HAP-1 (cell line): ENCODE results near the gene NRG3.

Experiments used
- DNase-seq, 2 experiments: peaks; one replicate each; pipeline ENCODE4 v3.0.0-alpha.2; 2016 to 2020; ENCODE audit warnings: low spot score in 2 of 2
- H3K27me3 ChIP-seq: fragments of 250-450 bp; sonication (Bioruptor Pico); 2 replicates; pipeline ENCODE4 v1.5.1; 2020; ENCODE audit warnings: low read depth, mild to moderate bottlenecking, moderate library complexity
- H3K36me3 ChIP-seq: fragments of 250-450 bp; sonication (Bioruptor Pico); replicated peaks from 2 replicates; pipeline ENCODE4 v1.5.1; 2020; ENCODE audit warnings: mild to moderate bottlenecking
- H3K4me1 ChIP-seq: fragments of 250-450 bp; sonication (Bioruptor Pico); 2 replicates; pipeline ENCODE4 v1.5.1; 2020; ENCODE audit warnings: mild to moderate bottlenecking
- H3K4me3 ChIP-seq: fragments of 250-450 bp; sonication (Bioruptor Pico); 2 replicates; pipeline ENCODE4 v1.5.1; 2020; ENCODE audit warnings: mild to moderate bottlenecking, moderate library complexity
- H3K9me3 ChIP-seq: fragments of 250-450 bp; sonication (Bioruptor Pico); 2 replicates; pipeline ENCODE4 v1.5.1; 2020; ENCODE audit warnings: mild to moderate bottlenecking, moderate library complexity
- in situ Hi-C: fragments of 300-500 bp; cut with MboI; formaldehyde crosslinking; loops from 3 replicates; pipeline ENCODE4 v1.14.3; 2020; ENCODE audit warnings: low sequenced_read_pairs, inconsistent platforms, mixed read lengths

The NRG3 gene

DNA sequence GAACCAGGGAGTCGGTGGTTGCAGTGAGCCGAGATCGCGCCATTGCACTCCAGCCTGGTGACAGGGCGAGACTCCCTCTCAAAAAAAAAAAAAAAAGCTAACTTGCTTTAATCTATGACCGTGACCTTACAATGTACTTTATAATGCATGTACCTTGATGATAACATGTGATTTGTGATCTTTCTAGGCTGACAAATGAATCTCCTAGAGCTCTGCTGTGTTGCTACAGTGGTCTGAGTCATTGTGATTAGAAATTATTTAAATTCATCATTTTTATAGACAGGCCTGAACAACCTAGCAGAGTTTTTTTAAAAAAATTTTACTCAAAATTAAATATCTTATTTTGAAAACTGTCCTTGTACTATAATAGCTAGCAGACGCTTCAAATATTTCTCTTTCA, 722.8 kb downstream of the NRG3 start:
- H3K4me3 ChIP-seq = no peak overlapping the region
- no peak for DNase-seq
- no peaks in the 10 kb centered on the region for H3K36me3 ChIP-seq
- no peaks in the 10 kb centered on the region for H3K4me1 ChIP-seq
- no peaks in the 10 kb centered on the region for H3K27me3 ChIP-seq
- no peaks in the 10 kb centered on the region for H3K9me3 ChIP-seq
- in situ Hi-C loops = no loop called here

DNA sequence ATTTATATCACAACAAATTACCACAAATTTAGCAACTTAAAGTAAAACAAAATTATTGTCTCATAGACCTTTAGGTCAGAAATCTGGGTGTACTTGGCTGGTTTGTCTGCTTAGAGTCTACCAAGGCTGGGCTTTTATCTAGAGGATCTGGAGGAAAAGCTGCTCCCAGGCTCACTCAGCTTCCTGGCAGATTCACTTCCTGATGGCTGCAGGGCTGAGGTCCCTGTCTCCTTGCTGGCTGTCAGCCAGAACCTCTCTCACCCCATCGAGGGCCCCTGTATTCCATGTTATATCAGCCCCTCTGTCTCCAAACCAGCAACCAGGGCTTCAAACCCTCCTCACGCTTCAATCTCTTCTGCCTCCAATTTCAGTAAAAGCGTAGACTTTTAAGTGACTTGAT, 734.9 kb downstream of the NRG3 start:
- H3K9me3 ChIP-seq = no peaks in the 10 kb centered on the region

DNA sequence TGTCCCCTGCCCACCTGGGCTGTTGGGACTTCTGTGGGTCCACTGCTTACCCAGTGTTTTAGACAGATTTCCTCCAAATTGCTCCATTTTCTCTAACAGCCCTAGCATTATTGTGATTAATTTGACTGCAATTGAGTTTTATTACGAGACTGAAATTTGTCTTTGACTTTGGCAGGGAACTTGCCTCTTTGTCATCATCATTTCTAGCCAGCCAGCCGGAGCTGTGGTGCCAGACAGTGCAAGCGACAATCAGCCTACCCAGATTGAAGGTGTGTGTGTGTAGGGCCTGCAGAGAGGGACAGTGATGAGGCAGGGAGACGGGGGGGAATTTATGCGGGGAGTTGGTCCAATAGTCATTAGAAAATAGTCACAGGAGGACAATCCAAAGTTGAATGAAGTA, 743.0 kb downstream of the NRG3 start:
- no peaks in the 10 kb centered on the region for H3K27me3 ChIP-seq
- in situ Hi-C loops = no loop called here
- no peak overlapping the region for H3K4me3 ChIP-seq
- H3K36me3 ChIP-seq = no peaks in the 10 kb centered on the region
- no peaks in the 10 kb centered on the region for H3K4me1 ChIP-seq
- no peak for DNase-seq
- no peaks in the 10 kb centered on the region for H3K9me3 ChIP-seq

More for the DNA sequence above, 734.9 kb downstream of the NRG3 start:
- no peaks in the 10 kb centered on the region for H3K4me1 ChIP-seq
- DNase-seq = no peak
- no peak overlapping the region for H3K4me3 ChIP-seq
- H3K36me3 ChIP-seq = no peaks in the 10 kb centered on the region
- in situ Hi-C loops = no loop called here
- H3K27me3 ChIP-seq = no peaks in the 10 kb centered on the region

DNA sequence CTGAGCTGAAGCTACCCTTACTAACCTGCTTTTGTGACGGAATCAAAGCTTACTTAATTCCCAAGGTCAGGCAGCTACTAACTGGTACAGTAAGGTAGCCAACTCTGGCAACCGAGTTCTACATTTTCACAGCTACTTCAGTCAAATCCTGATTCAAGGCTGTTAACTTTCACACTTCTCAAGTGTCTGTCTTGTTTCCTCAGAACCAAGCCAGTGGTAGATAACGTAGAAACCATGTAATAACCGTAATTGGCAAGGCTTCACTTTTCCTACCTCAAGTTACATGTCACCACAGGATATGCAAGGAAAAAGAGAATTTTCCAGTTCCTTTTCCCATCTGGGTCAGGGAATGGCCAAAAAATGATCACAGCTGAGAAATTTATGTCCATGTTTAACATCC, 746.7 kb downstream of the NRG3 start:
- in situ Hi-C loops = no loop called here
- Histone ChIP-seq H3K27me3 (no peaks in the 10 kb centered on the region), H3K9me3 (no peaks in the 10 kb centered on the region), H3K4me1 (no peaks in the 10 kb centered on the region), H3K4me3 (no peak overlapping the region), H3K36me3 (no peaks in the 10 kb centered on the region)
- DNase-seq = no peak

DNA sequence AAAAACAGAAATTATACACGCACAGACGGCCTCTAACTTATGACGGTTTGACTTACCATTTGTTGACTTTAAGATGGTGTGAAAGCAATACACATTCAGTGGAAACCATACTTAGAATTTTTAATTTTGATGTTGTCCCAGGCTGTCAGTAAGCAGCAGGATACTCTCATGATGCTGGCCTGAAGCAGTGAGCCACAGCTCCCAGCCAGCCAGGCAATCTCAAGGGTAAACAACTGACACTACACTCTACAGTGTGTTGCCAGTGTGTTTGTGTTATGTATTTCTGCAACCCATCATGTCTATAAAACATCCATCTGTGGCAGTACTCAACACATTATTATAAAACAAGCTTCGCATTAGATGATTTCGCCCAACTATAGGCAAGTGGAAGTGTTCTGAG, 747.5 kb downstream of the NRG3 start:
- no peaks in the 10 kb centered on the region for H3K36me3 ChIP-seq
- DNase-seq = no peak
- no peak overlapping the region for H3K4me3 ChIP-seq
- no peaks in the 10 kb centered on the region for H3K27me3 ChIP-seq
- no peaks in the 10 kb centered on the region for H3K4me1 ChIP-seq
- no peaks in the 10 kb centered on the region for H3K9me3 ChIP-seq
- in situ Hi-C loops = no loop called here

DNA sequence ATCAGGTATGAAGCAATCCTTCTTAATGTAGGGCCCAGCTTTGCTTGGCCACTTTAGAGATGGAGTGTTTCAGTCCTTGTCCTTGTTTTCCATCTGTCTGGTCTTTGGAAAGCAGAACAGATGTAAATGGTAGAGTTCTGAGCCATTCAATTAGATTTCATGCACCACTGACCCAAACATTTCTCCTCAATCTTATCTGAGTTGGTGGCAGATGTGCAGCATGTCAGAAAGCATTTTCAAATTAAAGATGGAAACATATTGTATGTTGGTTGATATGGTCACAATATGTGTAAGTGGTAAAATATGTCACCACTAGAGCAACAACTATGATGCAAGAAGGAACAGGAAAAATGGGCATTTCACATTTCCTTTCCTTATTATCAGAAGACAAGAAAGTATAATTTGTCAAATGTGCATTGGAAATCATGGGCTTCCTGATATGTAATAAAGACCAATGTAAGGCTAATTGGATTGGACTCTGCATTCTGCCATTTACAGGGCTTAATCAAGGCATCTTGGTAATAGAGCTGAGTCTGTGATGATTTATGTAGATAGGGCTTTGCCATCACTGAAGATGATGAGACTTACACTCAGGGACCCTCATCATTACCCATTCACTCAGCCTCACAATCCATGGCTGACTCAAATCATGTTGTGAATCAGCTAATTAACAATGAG, 750.7 kb downstream of the NRG3 start:
- Histone ChIP-seq H3K36me3 (no peaks in the 10 kb centered on the region), H3K9me3 (no peaks in the 10 kb centered on the region), H3K4me1 (no peaks in the 10 kb centered on the region), H3K27me3 (no peaks in the 10 kb centered on the region), H3K4me3 (no peak overlapping the region)
- in situ Hi-C loops = no loop called here
- no peak for DNase-seq

DNA sequence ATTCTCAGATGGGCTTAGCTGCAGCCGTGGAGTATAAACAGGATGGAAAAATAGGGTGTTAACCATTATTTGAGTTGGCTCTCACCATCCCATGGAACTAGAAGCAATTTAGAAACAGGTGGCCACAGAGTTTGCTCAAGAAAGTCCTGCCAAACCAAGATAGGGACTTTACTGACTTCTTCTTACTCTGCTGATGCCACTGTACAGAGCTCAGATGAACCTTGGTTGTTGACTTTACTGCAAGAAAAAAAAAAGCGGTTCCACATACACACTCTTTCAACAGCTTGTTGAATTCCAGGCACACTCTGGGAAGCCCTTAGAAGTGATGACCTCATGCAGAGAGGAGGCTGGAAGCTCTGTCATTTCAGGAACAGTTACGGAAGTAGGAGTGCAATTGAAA, 753.4 kb downstream of the NRG3 start:
- in situ Hi-C loops = no loop called here
- Histone ChIP-seq H3K4me3 (no peak overlapping the region), H3K36me3 (no peaks in the 10 kb centered on the region), H3K27me3 (no peaks in the 10 kb centered on the region), H3K9me3 (no peaks in the 10 kb centered on the region), H3K4me1 (no peaks in the 10 kb centered on the region)
- DNase-seq = no peak

DNA sequence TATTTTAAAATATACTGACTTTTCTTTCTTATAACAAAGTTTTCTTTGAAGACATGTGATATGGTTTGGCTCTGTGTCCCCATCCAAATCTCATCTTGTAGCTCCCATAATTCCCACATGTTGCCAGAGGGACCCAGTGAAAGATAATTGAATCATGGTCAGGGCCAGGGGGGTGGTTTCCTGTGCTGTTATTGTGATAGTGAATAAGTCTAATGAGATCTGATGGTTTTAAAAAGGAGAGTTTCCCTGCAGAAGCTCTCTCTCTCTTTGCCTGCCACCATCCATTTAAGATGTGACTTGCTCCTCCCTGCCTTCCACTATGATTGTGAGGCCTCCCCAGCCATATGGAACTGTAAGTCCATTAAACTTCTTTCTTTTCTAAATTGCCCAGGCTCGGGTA, 768.1 kb downstream of the NRG3 start:
- Histone ChIP-seq H3K27me3 (no peaks in the 10 kb centered on the region), H3K4me1 (no peaks in the 10 kb centered on the region), H3K4me3 (no peak overlapping the region), H3K36me3 (no peaks in the 10 kb centered on the region), H3K9me3 (no peaks in the 10 kb centered on the region)
- DNase-seq = no peak
- in situ Hi-C loops = no loop called here

DNA sequence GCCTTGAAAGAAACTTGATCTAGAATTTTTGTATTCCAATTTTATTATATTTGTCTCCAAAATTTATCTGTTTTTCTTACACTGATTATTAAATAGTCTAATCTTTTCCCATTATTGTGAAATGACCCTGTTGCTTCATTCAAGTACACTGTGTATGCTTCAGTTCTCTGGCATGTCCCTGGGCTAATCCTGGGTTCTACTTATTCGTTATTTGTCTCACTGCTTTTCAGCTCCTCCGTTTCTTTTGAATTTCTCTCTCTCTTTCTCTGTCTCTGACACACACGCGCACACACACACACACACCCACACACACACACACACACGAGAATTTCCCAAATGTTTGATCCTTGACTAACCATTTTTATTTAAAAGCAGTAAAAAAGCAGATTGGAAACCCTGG, 768.6 kb downstream of the NRG3 start:
- Histone ChIP-seq H3K36me3 (no peaks in the 10 kb centered on the region), H3K4me3 (no peak overlapping the region), H3K4me1 (no peaks in the 10 kb centered on the region), H3K27me3 (no peaks in the 10 kb centered on the region), H3K9me3 (no peaks in the 10 kb centered on the region)
- DNase-seq = no peak
- in situ Hi-C loops = no loop called here

DNA sequence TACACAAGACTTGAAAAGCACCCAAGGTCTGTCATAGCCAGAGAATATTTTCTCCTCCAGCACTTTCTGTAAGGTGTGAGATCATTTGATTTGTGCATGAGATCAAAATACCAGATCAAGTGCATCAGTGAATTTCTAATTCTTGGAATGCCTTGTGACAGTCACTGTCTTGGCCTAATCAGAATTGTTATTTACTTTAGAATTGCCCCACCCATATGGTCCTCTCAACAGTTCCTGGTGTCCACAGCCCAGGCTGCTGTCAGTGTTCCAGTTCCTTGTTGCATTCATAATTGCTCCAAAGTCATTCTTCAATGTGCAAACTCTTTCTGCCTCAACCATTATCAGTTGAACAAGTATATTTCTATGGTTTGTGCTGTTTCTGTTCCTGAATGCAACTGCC, 770.2 kb downstream of the NRG3 start:
- DNase-seq = no peak
- Histone ChIP-seq H3K4me3 (no peak overlapping the region), H3K9me3 (no peaks in the 10 kb centered on the region), H3K4me1 (no peaks in the 10 kb centered on the region), H3K27me3 (no peaks in the 10 kb centered on the region), H3K36me3 (no peaks in the 10 kb centered on the region)
- in situ Hi-C loops = no loop called here

DNA sequence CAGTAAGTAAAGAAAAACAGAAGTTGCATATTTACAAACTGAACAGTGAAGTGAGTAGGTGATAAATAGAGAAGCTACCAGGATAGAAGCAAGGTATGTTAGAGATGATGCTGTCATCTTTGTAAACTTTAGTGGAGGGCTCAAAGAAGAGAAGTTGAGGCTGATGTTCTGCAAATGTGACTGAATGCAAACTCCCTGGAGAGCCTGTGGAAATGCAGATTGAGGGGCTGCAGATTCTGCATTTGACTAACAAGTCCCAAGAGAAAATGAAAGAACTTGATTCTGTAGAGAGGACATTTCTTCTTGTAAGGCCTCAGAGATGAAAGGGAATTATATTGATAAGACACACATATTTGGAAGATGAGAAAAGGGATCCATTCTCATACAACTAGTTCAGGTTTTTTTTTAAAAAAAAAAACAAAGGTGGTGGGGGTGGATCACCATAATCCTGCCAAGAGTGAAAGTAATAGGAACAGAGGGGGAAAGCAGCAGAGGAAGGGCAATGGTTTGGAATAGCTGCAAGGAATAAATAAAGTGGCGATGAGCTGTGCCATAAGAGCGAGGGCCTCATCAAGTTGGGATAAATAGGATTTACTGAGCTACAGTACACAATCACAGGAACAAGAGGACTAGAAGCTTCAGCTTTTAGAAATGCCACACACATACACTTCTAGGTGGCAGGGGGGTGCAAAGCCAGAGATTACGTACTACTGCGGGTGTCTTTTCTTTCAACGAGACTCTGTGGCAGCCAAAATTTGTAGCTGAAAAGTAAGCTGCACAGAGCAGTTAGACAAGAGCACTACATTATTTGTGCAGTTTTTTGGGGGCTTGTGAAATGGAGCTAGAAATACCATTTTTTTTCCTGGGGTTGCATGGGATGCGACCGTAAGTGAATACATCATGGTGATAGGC, 778.5 kb downstream of the NRG3 start:
- Histone ChIP-seq H3K36me3 (no peaks in the 10 kb centered on the region), H3K9me3 (no peaks in the 10 kb centered on the region), H3K4me3 (no peak overlapping the region), H3K27me3 (no peaks in the 10 kb centered on the region), H3K4me1 (no peaks in the 10 kb centered on the region)
- in situ Hi-C loops = no loop called here
- DNase-seq = no peak

DNA sequence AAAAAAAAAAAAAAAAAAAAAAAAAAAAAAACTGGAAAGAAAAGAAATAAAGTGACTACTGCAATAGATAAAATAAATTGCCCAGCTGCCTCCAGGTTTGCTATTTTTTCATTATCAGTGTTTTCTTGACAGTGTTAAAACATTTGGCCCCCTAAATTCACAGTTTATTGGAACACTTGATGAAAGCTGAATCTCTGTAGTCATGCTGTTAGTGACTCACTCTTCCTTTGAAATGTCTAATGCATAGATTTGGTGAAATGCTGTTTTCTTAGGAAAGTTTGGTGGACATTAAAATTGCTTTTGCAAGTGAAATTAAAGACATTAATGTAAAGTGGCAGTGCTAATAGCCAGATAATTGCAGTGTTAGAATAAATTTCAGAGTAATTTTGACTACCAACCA, 785.2 kb downstream of the NRG3 start:
- no peak overlapping the region for H3K4me3 ChIP-seq
- H3K36me3 ChIP-seq = no peaks in the 10 kb centered on the region
- in situ Hi-C loops = no loop called here
- H3K9me3 ChIP-seq = no peaks in the 10 kb centered on the region
- no peaks in the 10 kb centered on the region for H3K27me3 ChIP-seq
- H3K4me1 ChIP-seq = no peaks in the 10 kb centered on the region
- no peak for DNase-seq

DNA sequence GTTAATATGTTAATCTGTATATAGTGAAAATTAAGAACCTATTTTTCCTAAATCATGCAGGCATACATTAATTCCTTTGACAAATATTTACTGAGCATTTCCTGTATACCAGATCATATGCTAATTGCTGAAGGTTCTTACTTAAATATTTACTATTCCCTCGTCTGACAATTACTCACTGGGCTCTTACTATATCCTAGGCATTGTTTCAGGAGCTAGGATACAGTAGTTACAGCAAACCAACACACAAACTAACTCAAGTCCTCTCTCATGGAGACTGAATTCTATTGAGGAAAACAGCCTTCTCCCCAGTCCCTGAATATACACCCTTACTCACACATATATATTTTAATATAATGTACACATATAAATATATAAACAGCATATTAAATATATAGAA, 786.0 kb downstream of the NRG3 start:
- DNase-seq = no peak
- H3K36me3 ChIP-seq = no peaks in the 10 kb centered on the region
- in situ Hi-C loops = no loop called here
- H3K4me1 ChIP-seq = no peaks in the 10 kb centered on the region
- no peaks in the 10 kb centered on the region for H3K27me3 ChIP-seq
- no peak overlapping the region for H3K4me3 ChIP-seq
- no peaks in the 10 kb centered on the region for H3K9me3 ChIP-seq

DNA sequence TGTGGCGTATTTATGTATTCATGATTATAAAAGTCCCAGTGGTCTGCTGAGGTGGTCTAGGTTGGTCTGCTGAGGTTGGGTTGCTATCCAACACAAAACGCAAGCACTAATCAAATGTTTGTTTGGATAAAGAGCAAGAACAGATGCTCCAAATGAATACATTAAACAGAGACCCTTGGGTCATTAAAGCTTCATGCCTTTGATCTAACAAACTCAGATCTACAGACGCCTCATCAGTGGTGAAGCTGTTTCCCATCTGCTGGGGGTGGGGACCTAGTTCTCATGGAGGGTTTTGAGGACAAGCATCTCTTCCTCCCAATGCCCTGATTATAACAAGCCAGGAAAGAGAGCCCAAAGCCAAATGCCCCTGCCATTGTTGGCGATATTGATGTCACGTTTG, 786.7 kb downstream of the NRG3 start:
- H3K4me1 ChIP-seq = no peaks in the 10 kb centered on the region
- H3K4me3 ChIP-seq = no peak overlapping the region
- no peaks in the 10 kb centered on the region for H3K36me3 ChIP-seq
- in situ Hi-C loops = no loop called here
- DNase-seq = no peak
- H3K9me3 ChIP-seq = no peaks in the 10 kb centered on the region
- H3K27me3 ChIP-seq = no peaks in the 10 kb centered on the region
